NCI-H510A treated with DMSO at 0.1 percent for 48 hours (cell line): ENCODE results near the gene PRKG1.
"Not testable (repeated sequence)": the region's sequence is repeated elsewhere in the genome, so short reads cannot be mapped to it uniquely, and the experiment has no call there.

Experiments used
- DNase-seq: peaks from one replicate; lab custom pipeline; 2025; lab: John Stamatoyannopoulos, UW

The PRKG1 gene

GRCh38 chr10:51510231-51510630 lies 435.9 kb downstream of the PRKG1 start:
- no peak for DNase-seq

DNA sequence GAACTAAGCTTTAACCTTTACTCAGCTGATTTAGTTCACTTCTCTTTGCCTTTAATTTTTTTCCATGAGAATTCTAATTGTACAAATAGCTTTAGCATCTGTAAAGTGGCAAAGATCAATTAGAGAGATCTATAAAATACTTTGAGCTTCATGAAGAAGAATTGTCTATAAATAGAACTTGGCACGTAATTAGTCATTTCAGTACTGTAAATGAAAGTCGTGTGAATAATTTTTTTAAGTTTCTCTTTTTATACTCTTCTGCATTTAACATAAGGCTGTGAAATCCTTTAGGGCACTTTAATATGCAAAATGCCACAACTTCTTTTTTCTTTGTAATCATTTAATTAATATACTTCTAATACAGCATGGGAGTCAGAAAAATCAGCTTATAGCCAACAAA lies 447.3 kb downstream of the PRKG1 start:
- DNase-seq = no peak

DNA sequence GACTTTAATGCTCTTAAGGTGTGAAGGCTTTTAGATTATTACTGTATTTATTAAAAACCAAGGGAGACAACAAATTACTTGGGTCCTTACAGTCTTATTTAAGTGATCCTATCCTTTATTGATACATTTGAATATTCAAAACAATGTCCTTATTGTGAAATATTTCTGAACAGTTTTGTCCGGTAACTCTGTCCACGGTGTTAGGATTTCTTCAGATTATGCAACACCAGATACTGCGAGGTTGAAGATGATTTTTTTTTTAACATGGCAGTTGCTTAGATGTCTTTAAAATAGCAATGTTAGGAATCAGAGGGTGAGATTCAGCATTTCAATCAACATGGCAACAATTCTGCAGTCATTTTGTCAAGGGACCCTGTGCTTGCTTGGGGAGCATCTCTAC lies 448.6 kb downstream of the PRKG1 start:
- no peak for DNase-seq

GRCh38 chr10:51523440-51523839 lies 449.2 kb downstream of the PRKG1 start:
- DNase-seq = no peak

DNA sequence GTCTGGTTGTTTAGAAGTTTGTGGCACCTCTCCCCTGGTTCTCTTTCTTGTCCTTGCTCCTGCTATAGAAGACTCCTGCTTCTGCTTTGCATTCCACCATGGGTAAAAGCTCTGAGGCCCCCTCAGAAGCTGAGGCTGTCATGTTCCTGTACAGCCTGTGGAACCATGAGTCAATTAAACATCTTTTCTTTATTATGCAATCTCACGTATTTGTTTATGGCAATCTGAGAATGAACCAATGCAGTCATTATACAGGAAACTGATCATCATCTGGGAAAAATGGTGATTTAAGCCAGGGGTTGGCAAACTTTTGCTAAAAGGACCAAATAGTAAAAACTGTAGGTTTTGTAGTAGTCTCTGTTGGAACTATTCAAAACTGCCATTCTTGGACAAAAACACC lies 449.8 kb downstream of the PRKG1 start:
- DNase-seq = no peak

GRCh38 chr10:51527522-51528219 lies 453.4 kb downstream of the PRKG1 start:
- no peak for DNase-seq

DNA sequence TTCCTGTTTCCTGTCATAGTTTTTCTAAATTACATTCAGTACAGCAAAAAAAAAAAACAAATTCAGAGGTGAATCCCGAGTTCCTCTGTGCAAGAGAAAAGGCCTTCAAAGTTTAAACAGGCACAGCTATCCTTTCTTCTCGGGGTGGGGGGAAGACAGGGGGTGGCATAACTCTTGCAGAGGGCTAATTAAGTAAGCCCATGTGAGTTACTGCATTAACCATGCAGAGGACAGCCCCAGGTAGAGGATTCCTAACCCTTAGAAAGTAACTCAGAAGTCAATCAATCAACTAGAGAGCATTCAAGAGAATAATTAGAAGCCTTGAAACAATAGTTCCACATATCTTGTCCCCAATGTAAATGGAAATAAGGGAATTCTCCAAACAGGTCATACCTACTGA lies 454.2 kb downstream of the PRKG1 start:
- DNase-seq = no peak

- no peak for DNase-seq
Measured at GRCh38 chr10:51530541-51530940, 456.3 kb downstream of the PRKG1 start.

- DNase-seq = no peak
Measured at GRCh38 chr10:51532044-51532443, 457.8 kb downstream of the PRKG1 start.

- no peak for DNase-seq
Measured at GRCh38 chr10:51542853-51543252, 468.6 kb downstream of the PRKG1 start.

GRCh38 chr10:51544933-51545332 lies 470.6 kb downstream of the PRKG1 start:
- no peak for DNase-seq

DNA sequence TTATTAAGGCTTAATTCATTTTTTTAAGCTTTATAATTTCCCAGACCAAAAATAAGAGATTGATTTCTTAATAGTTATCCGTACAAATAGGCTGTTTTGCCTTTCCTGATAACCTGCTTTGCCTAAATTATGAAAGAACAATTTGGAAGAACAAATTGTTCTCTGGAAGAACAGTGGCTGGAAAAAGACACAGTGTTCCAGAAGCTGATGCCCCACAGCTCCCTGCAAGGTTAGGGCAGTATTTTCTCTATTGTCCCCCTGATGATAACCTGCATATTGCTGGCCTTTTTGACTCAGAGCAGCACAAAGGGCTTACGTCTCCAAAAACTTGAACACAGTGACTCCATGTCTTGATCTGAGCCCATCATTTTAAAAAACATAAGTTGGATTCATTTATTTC lies 473.7 kb downstream of the PRKG1 start:
- no peak for DNase-seq

GRCh38 chr10:51552879-51553278 lies 478.6 kb downstream of the PRKG1 start:
- DNase-seq = no peak

DNA sequence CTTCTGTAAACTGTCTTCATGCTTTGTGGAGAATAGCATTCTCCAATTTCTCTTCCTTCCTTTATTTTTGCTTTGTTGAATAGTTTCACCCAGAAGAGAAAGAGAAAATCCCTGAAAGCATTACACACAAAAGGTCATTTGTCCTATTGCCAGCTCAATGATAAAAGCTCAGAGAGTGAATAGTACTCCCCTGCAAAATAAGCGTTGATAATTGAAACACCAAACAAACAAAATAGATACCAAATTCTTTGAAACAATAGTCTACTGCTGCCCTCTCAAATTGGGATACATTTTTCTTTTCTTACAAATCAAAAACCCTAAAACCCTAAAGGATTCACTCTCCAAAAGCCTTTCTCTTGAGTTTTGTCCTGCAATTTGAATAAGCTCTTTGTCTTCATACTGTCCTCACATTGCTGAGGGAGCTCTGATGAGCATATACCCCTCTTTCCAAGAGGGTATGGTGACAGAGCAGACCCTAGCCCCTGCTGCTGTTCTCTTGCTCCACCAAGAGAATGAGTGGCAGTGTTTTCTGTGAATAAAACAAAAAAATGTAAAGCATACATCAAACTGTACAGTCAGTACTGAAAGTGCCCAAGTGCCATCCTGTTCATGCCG lies 490.7 kb downstream of the PRKG1 start:
- no peak for DNase-seq

DNA sequence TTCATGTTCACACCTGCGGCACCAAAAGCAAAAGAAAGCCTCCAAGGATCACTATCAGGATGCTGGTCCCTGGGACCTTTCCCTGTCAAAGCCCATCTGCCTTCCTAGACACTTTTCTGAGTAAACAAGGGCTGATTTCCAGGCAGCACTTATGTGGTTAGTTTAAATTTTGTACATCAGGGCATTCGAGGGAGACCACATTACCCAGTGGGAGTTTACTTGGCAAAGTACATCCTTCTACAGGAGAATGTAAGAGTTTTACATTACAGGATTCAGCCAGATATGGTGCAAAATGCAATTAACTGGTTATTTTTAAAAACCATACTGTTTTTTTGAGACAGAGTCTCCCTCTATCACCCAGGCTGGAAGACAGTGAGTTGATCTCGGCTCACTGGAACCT lies 493.0 kb downstream of the PRKG1 start:
- no peak for DNase-seq

DNA sequence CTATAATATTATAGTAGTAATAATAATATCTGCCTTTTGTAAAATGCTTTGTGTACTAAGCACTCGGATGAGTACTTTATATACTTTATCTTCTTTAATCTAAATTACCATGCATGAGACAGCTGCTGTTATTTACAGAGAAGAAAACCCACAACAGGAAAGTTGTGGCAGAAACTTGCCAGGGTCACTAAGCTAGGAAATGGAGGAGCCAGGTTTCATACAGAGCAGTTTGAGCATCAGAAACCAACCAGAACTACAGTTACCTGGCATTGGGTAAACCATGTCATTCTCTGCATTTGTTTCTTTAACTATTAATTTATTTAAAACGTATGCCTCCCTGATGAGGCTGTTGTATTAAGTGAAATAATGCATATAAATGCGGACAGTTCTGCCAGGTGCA lies 495.2 kb downstream of the PRKG1 start:
- DNase-seq = no peak

- no peak for DNase-seq
Measured at GRCh38 chr10:51574248-51575048, 500.2 kb downstream of the PRKG1 start.

DNA sequence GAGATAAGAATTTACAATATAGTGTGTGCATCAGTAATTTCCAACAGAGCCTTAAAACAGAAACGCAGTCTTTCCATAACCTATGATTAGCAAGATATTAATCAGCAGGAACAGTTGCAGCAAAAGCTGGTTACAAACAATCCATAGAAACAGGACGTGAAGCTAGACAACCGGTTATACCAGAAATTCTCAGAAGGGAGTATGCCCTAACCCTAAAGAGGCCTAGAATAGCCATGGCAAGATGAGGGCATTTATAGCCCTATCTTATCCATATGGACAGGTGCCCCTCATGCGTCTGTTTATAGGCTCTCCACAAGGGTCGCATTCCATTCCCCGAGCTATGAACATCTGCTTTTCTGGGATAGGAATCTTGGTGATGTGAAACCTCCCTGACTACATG lies 506.9 kb downstream of the PRKG1 start:
- DNase-seq = not testable (repeated sequence)

GRCh38 chr10:51583976-51584375 lies 509.7 kb downstream of the PRKG1 start:
- no peak for DNase-seq

DNA sequence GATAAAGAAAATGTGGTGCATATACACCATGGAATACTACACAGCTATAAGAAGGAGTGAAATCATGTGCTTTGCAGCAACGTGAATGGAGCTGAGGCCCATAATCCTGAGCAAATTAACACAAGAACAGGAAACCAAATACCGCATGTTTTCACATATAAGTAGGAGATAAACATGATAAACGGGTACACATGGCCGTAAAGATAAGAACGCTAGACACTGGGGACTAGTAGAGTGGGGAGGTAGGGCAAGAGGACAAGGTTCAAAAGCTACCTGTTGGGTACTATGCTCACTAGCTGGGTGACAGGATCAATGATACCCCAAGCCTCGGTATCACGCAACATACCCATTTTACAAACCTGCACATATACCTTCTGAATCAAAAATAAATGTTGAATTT lies 511.5 kb downstream of the PRKG1 start:
- no peak for DNase-seq

DNA sequence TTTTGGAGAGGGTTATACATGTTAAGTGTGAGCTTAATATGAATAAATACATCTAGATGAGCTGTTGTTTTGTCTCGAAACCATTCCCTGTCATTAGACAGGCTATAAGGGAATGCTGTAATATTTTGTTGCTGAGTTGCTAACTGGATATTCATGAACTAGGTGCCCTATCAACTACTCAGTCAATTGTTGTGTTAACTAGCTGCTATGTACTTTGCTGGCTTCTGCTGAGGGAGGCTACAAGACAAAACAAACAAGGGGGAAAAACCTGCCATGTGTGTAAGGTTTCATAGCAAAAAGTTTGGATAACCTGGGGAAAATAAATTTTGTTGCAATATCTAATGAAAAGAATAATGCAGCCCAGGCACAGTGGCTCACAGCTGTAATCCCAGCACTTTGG lies 514.7 kb downstream of the PRKG1 start:
- no peak for DNase-seq

GRCh38 chr10:51590818-51591217 lies 516.5 kb downstream of the PRKG1 start:
- no peak for DNase-seq

GRCh38 chr10:51596695-51597094 lies 522.4 kb downstream of the PRKG1 start:
- no peak for DNase-seq
